WERI-Rb-1 (cell line): Measurements from ENCODE around the gene SMIM38.

ENCODE experiments used
- DNase-seq: peaks from one replicate; pipeline ENCODE4 v3.0.0-alpha.2; 2020
- H3K27ac ChIP-seq: fragments of 250-450 bp; sonication (Bioruptor Pico); 2 replicates; pipeline ENCODE4 v1.5.1; 2020; ENCODE audit warnings: mild to moderate bottlenecking, moderate library complexity
- H3K27me3 ChIP-seq: fragments of 250-450 bp; sonication (Bioruptor Pico); 2 replicates; pipeline ENCODE4 v1.5.1; 2021; ENCODE audit warnings: mild to moderate bottlenecking, low read depth, moderate library complexity; ENCODE audit not compliant: insufficient read depth, severe bottlenecking
- H3K36me3 ChIP-seq: fragments of 250-450 bp; sonication (Bioruptor Pico); 2 replicates; pipeline ENCODE4 v1.5.1; 2020; ENCODE audit warnings: mild to moderate bottlenecking, moderate library complexity
- H3K4me3 ChIP-seq: 2 replicates; pipeline ENCODE4 v1.5.1; 2011; ENCODE audit warnings: low read depth, mild to moderate bottlenecking, control low read depth, low read length
- H3K9me3 ChIP-seq: fragments of 250-450 bp; sonication (Bioruptor Pico); 2 replicates; pipeline ENCODE4 v1.5.1; 2021; ENCODE audit warnings: mild to moderate bottlenecking, moderate library complexity; ENCODE audit not compliant: severe bottlenecking
- CTCF ChIP-seq: IDR thresholded peaks from 2 replicates; pipeline ENCODE4 v1.5.1; 2011; ENCODE audit warnings: low read depth, mild to moderate bottlenecking, control low read depth, inconsistent platforms, low read length

The SMIM38 gene

GRCh38 chr11:69178819-69179482 lies 23.2 kb downstream of the SMIM38 start:
- H3K27ac ChIP-seq = no peak overlapping the region
- no peak overlapping the region for H3K4me3 ChIP-seq
- TF ChIP-seq CTCF = no peak
- no peaks in the 10 kb centered on the region for H3K27me3 ChIP-seq
- no peaks in the 10 kb centered on the region for H3K9me3 ChIP-seq
- DNase-seq = no peak
- H3K36me3 ChIP-seq = no peaks in the 10 kb centered on the region

GRCh38 chr11:69180226-69180625 lies 24.5 kb downstream of the SMIM38 start:
- no peaks in the 10 kb centered on the region for H3K27me3 ChIP-seq
- no peak overlapping the region for H3K27ac ChIP-seq
- H3K4me3 ChIP-seq = no peak overlapping the region
- H3K36me3 ChIP-seq = no peaks in the 10 kb centered on the region
- no peak for DNase-seq
- H3K9me3 ChIP-seq = no peaks in the 10 kb centered on the region
- no peak for TF ChIP-seq CTCF

- H3K36me3 ChIP-seq = no peaks in the 10 kb centered on the region
- no peak for DNase-seq
- no peaks in the 10 kb centered on the region for H3K27me3 ChIP-seq
- no peak overlapping the region for H3K27ac ChIP-seq
- H3K4me3 ChIP-seq = no peak overlapping the region
- no peaks in the 10 kb centered on the region for H3K9me3 ChIP-seq
- no peak for TF ChIP-seq CTCF
Measured at GRCh38 chr11:69180726-69181125, 25.0 kb downstream of the SMIM38 start.

- no peak overlapping the region for H3K27ac ChIP-seq
- no peak overlapping the region for H3K4me3 ChIP-seq
- TF ChIP-seq CTCF = no peak
- peaks cover 2% of the 10 kb centered on the region for H3K9me3 ChIP-seq
- H3K27me3 ChIP-seq = no peaks in the 10 kb centered on the region
- no peak for DNase-seq
- H3K36me3 ChIP-seq = no peaks in the 10 kb centered on the region
Measured at GRCh38 chr11:69183613-69184012, 27.9 kb downstream of the SMIM38 start.

- no peaks in the 10 kb centered on the region for H3K27me3 ChIP-seq
- H3K9me3 ChIP-seq = peaks cover 2% of the 10 kb centered on the region
- no peak for TF ChIP-seq CTCF
- no peak overlapping the region for H3K27ac ChIP-seq
- no peak for DNase-seq
- no peak overlapping the region for H3K4me3 ChIP-seq
- H3K36me3 ChIP-seq = no peaks in the 10 kb centered on the region
Measured at GRCh38 chr11:69186316-69187260, 30.9 kb downstream of the SMIM38 start.
